Brain microvascular endothelial cell (primary cell): Measurements from ENCODE around the gene MAPK8IP2.

Experiments used
- DNase-seq: peaks from one replicate; pipeline ENCODE4 v3.0.0-alpha.2; 2020
- H3K27ac ChIP-seq: fragments of 250-450 bp; sonication (Bioruptor Pico); 2 replicates; pipeline ENCODE4 v1.5.1; 2020; ENCODE audit warnings: mild to moderate bottlenecking, moderate library complexity
- H3K27me3 ChIP-seq: fragments of 250-450 bp; sonication (Bioruptor Pico); replicated peaks from 2 replicates; pipeline ENCODE4 v1.5.1; 2020; ENCODE audit warnings: mild to moderate bottlenecking
- H3K36me3 ChIP-seq: fragments of 250-450 bp; sonication (Bioruptor Pico); replicated peaks from 2 replicates; pipeline ENCODE4 v1.5.1; 2020; ENCODE audit warnings: mild to moderate bottlenecking
- H3K4me3 ChIP-seq: 2 replicates; pipeline ENCODE4 v1.5.1; 2011; ENCODE audit warnings: low read depth, mild to moderate bottlenecking, control low read depth, low read length, moderate library complexity
- CTCF ChIP-seq: IDR thresholded peaks from 2 replicates; pipeline ENCODE4 v1.5.1; 2011; ENCODE audit warnings: low read depth, mild to moderate bottlenecking, moderate library complexity, low read length, control low read depth, inconsistent platforms; ENCODE audit errors: missing control alignments
- in situ Hi-C: cut with HindIII; loops from 2 replicates; pipeline ENCODE4 v1.10.0; 2017; ENCODE audit warnings: low sequenced_read_pairs, low pct_ligation_motif_present

Gene MAPK8IP2

DNA sequence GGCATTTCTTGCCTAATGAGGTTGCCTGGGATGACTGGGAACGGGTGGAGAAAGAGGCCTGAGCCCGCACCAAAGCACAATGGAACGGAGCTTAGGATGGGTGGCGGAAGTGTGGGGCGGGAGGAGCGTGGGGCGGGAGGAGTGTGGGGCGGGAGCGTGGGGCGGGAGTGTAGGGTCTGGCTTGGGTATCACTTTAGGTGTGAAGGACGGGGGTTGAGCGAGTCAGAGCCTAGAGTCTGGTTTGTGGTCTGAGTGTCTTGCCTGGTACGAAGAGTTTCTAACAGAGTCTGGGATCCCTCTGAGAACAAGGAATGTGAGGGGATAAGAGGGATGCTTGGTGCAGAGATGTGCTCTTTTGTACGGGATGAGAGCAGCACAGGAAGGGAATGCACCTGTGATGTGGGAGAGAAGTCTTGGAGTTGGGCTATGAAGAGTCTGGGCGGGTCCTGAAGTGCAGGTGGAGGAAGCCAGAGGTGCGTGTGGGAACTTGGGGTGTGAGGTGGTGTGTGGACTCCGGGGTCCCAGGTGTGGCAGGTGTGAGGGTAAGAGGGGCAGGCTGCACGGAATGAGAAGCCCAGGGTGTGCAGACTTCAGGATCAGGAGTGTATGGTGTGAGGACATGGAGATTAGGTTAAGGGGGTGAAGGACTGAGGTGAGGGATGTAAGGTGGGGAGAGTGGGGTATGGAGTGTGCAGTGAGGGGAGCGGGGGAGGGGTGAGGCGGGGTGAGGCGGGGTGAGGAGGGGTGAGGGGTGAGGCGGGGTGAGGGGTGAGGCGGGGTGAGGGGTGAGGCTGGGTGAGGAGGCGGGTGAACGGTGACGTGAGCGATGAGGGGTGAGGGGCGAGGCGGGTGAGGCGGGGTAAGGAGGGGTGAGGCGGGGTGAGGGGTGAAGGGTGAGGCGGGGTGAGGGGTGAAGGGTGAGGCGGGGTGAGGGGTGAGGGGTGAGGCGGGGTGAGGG lies 38.9 kb upstream of the MAPK8IP2 start:
- no peaks in the 10 kb centered on the region for H3K36me3 ChIP-seq
- in situ Hi-C loops = no loop called here
- H3K27me3 ChIP-seq = no peaks in the 10 kb centered on the region
- no peak for TF ChIP-seq CTCF
- no peak for DNase-seq
- H3K4me3 ChIP-seq = no peak overlapping the region
- no peak overlapping the region for H3K27ac ChIP-seq

DNA sequence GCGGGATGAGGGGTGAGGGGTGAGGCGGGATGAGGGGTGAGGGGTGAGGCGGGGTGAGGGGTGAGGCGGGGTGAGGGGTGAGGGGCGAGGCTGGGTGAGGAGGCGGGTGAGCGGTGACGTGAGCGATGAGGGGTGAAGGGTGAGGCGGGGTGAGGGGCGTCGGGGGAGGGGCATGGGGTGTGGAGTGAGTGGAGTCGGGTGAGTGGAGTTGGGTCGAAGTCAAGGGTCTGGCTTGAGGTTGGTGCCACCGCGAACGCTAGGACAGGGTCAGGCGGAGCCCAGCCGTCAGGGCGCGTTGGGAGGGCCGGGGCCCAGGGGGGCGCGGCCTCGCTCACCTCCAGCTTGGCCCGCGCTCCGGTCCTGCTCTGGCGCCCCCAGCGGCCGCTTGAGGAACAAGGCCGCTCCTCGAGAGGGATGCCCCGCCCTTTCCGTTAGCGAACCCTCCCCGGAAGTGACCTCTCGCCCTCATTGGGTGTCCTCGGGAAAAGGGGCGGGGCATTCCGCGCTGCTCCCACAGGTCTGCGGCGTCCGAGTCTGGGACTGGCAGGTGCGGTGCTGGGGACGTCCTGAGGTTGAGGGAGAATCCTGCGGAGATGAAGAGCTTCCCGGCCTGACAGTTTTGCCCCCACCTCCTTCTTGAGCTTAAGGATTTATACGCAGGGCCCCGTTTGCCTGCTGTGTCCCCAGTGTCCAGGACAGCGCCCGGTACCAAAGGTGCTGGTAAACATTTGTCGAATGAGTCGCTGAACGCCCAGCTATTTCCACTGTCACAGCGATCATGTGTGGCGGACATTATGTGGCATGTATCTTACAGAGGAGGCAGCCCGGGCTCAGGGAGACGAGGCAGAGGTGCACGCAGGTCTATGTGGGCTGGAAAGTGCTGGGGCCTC lies 37.8 kb upstream of the MAPK8IP2 start, which contains the start of gene SYCE3:
TSS of gene SYCE3 (minus strand) at position 397 of the 890 bp plus-strand sequence. CDS start 6,514 bp downstream, outside the sequence.
- in situ Hi-C loops = no loop called here
- Histone ChIP-seq H3K27me3 (no peaks in the 10 kb centered on the region), H3K27ac (no peak within 1 kb of the TSS), H3K36me3 (no peaks in the 10 kb centered on the region), H3K4me3 (peak within 1 kb of the TSS; percentile 58)
- DNase-seq = peak; percentile 84
- peak; percentile 80 for TF ChIP-seq CTCF

DNA sequence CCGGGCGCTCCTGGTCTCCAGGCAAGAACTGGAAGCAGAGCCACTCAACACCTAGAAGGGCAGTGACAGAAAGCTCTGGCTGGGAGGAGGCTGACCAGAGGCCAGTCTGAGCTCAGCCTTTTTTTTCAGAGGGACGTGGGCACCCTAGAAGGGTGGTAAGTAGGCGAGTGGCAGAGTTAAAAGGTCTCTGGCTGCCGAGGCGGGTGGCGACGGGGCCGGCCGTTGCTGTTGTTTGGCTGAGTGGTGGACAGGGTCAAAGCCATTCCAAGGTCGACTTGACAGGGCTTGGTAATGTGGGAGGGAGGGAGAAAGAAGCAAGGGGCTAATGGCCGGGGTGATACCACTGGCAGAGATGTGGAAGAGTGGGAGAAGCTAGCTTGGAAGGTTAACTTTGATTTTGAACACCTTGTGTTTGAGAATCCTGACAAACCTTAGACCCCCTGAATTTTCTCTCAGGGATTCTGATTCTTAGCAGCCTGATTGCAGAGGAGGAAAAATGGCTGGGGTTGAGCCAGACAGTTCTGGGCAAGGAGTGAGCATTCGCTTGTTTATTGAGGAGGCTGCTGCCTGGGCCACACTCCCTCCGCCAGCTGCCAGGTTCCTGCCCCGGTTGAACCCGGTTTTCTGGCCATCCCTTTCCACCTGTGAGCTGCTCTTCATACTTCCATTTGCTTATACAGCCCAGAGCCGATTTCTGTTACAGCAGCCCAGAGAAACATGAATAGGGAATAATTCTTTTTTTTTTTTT lies 37.0 kb upstream of the MAPK8IP2 start:
- no peak for DNase-seq
- in situ Hi-C loops = no loop called here
- H3K4me3 ChIP-seq = peak overlapping the region; percentile 58
- no peak overlapping the region for H3K27ac ChIP-seq
- no peaks in the 10 kb centered on the region for H3K27me3 ChIP-seq
- no peaks in the 10 kb centered on the region for H3K36me3 ChIP-seq
- no peak for TF ChIP-seq CTCF

- H3K27ac ChIP-seq = no peak overlapping the region
- H3K27me3 ChIP-seq = no peaks in the 10 kb centered on the region
- in situ Hi-C loops = no loop called here
- no peak for TF ChIP-seq CTCF
- DNase-seq = no peak
- no peak overlapping the region for H3K4me3 ChIP-seq
- H3K36me3 ChIP-seq = no peaks in the 10 kb centered on the region
These were observed 36.3 kb upstream of the MAPK8IP2 start for GRCh38 chr22:50564289-50564688.

- DNase-seq = no peak
- no peak for TF ChIP-seq CTCF
- Histone ChIP-seq H3K27ac (no peak overlapping the region), H3K36me3 (no peaks in the 10 kb centered on the region), H3K27me3 (no peaks in the 10 kb centered on the region), H3K4me3 (no peak overlapping the region)
- in situ Hi-C loops = no loop called here
These were observed 32.8 kb upstream of the MAPK8IP2 start for GRCh38 chr22:50567721-50568252.
